OCI-LY7 (cell line): ENCODE data around the gene ING1.

ENCODE experiments used
- CTCF ChIP-seq: fragments of 200-600 bp; sonication (generic); conservative IDR thresholded peaks from 2 replicates; pipeline ENCODE4 v1.5.1; 2014; ENCODE audit warnings: mild to moderate bottlenecking, antibody characterized with exemption, low read length, moderate library complexity, mixed read lengths
- EZH2phosphoT487 ChIP-seq: fragments of 200-600 bp; sonication (generic); IDR thresholded peaks from 2 replicates; pipeline ENCODE4 v1.6.1; 2018; ENCODE audit warnings: low read depth, borderline replicate concordance, mild to moderate bottlenecking, mixed run types, antibody characterized with exemption, low read length, moderate library complexity, mixed read lengths

DNA sequence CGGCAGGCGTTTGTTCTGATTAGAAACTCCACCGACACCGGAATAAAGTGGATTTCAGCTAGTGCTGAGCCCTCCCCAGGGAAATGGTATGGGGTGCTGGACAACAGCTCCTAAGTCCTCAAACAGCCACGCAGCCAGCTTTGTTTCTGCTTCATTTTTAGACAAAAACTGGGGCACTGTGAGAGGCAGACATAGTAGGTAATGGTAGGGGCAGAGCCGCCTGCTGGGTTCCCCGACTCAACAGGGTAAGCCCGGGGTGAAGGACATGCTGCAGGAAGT, 47.3 kb upstream of the ING1 start:
- TF ChIP-seq CTCF (no peak), EZH2phosphoT487 (no peak)
